Keratinocyte (primary cell): Measurements from ENCODE around the gene DPYSL4. TPM values are rescaled to one million over a fixed set of nuclear protein-coding genes. Genes with fewer than 3 reads are reported as not detected.

Experiments used
- DNase-seq: peaks from one replicate; pipeline ENCODE4 v3.0.0-alpha.2; 2011; ENCODE audit warnings: low read depth, missing footprints, low spot score
- FAIRE-seq: peaks from 2 replicates; lab custom pipeline; 2011; peaks lifted over from hg19 to GRCh38; lab: Jason Lieb, UNC
- H2AFZ ChIP-seq: 2 replicates; pipeline ENCODE4 v1.6.0; 2012; ENCODE audit warnings: low read length, control low read depth, inconsistent platforms; ENCODE audit not compliant: control insufficient read depth
- H3K27ac ChIP-seq: 2 replicates; pipeline ENCODE4 v1.5.1; 2011; ENCODE audit warnings: low read length; ENCODE audit not compliant: control insufficient read depth, insufficient read depth
- H3K27me3 ChIP-seq: 3 replicates; pipeline ENCODE4 v1.6.0; 2011; ENCODE audit warnings: low read length; ENCODE audit not compliant: control insufficient read depth, insufficient read depth; ENCODE audit errors: extremely low read depth
- H3K36me3 ChIP-seq, 2 experiments: 2 replicates in 1 of 2; 3 replicates in 1 of 2; pipeline ENCODE4 v1.5.1; 2011; ENCODE audit warnings: low read length in 2 of 2, mild to moderate bottlenecking in 1 of 2; ENCODE audit not compliant: control insufficient read depth in 2 of 2, insufficient read depth in 2 of 2; ENCODE audit errors: extremely low read depth in 1 of 2
- H3K4me1 ChIP-seq: 3 replicates; pipeline ENCODE4 v1.5.1; 2011; ENCODE audit warnings: low read length; ENCODE audit not compliant: control insufficient read depth, insufficient read depth; ENCODE audit errors: extremely low read depth
- H3K4me2 ChIP-seq: 3 replicates; pipeline ENCODE4 v1.6.0; 2011; ENCODE audit warnings: low read depth, low read length; ENCODE audit not compliant: control insufficient read depth, insufficient read depth; ENCODE audit errors: extremely low read depth
- H3K4me3 ChIP-seq, 3 experiments: fragments of 200-600 bp in 1 of 3; sonication (generic) in 1 of 3; 2 replicates in 2 of 3; 3 replicates in 1 of 3; pipeline ENCODE4 v1.5.1; 2011 to 2016; ENCODE audit warnings: low read length in 3 of 3, mild to moderate bottlenecking in 3 of 3, control low read depth in 2 of 3, inconsistent platforms in 1 of 3, low read depth in 1 of 3, mixed read lengths in 1 of 3, mixed run types in 1 of 3, moderate library complexity in 1 of 3; ENCODE audit not compliant: control insufficient read depth in 2 of 3, insufficient read depth in 2 of 3; ENCODE audit errors: extremely low read depth in 1 of 3
- H3K79me2 ChIP-seq: 2 replicates; pipeline ENCODE4 v1.6.0; 2012; ENCODE audit warnings: low read length; ENCODE audit not compliant: control insufficient read depth, insufficient read depth
- H3K9ac ChIP-seq: 3 replicates; pipeline ENCODE4 v1.6.0; 2011; ENCODE audit warnings: low read length; ENCODE audit not compliant: control insufficient read depth, insufficient read depth; ENCODE audit errors: extremely low read depth
- H3K9me1 ChIP-seq: 3 replicates; pipeline ENCODE4 v1.6.0; 2011; ENCODE audit warnings: low read length; ENCODE audit not compliant: control insufficient read depth, insufficient read depth; ENCODE audit errors: extremely low read depth
- H3K9me3 ChIP-seq: 2 replicates; pipeline ENCODE4 v1.5.1; 2012; ENCODE audit warnings: low read depth, low read length; ENCODE audit not compliant: control insufficient read depth
- H4K20me1 ChIP-seq: 3 replicates; pipeline ENCODE4 v1.6.0; 2011; ENCODE audit warnings: low read length; ENCODE audit not compliant: control insufficient read depth, insufficient read depth; ENCODE audit errors: extremely low read depth
- CTCF ChIP-seq, 3 experiments: IDR thresholded peaks in 1 of 3; conservative IDR thresholded peaks in 1 of 3; optimal IDR thresholded peaks in 1 of 3; 2 replicates in 2 of 3; 3 replicates in 1 of 3; pipeline versions ENCODE3 to v1.5.1; 2011; ENCODE audit warnings: low read length in 3 of 3, mild to moderate bottlenecking in 3 of 3, moderate library complexity in 2 of 3, control low read depth in 1 of 3, inconsistent platforms in 1 of 3; ENCODE audit not compliant: insufficient read depth in 2 of 3; ENCODE audit errors: extremely low read depth in 1 of 3
- EZH2 ChIP-seq: IDR thresholded peaks from one replicate; pipeline ENCODE4 v1.6.1; 2012; ENCODE audit warnings: inconsistent platforms, mild to moderate bottlenecking, low read length, moderate library complexity
- dilution Hi-C: fragments of 300-500 bp; cut with MboI; formaldehyde crosslinking; loops from one replicate; pipeline ENCODE4 v1.7.0; 2020; ENCODE audit warnings: low sequenced_read_pairs; ENCODE audit not compliant: extremely low pct_ligation_motif_present
- polyA plus RNA-seq, 5 experiments: library from polyadenylated mRNA; depleted of rRNA in 3 of 5; stranded (reverse) in 3 of 5; stranded (forward) in 1 of 5; unstranded in 1 of 5; fragments of >200 nt; gene quantifications; 1 replicate in 1 of 5; 2 replicates in 3 of 5; 3 replicates in 1 of 5; pipeline versions ENCODE4 v1.2.1 to v1.2.3, GENCODE V29; 2011 to 2012; ENCODE audit warnings: missing spikeins in 2 of 5, low read depth in 1 of 5, low replicate concordance in 1 of 5

DPYSL4 gene
- polyA plus RNA-seq, 1 donor (not counting 4 experiments of a cell fraction or from before 2014, with no cell fraction given), result 7.4 TPM

- FAIRE-seq, result no peak
- no peaks in the 10 kb centered on the region for H3K9me1 ChIP-seq
- H3K9ac ChIP-seq, result no peak overlapping the region
- DNase-seq, result no peak
- H2AFZ ChIP-seq, result no peak overlapping the region
- no peaks in the 10 kb centered on the region for H3K79me2 ChIP-seq
- H3K4me1 ChIP-seq, result no peaks in the 10 kb centered on the region
- no peak for TF ChIP-seq CTCF (optimal IDR thresholded peaks at IDR 0.05 in 1 of 3, IDR thresholded peaks at IDR 0.05 in 1 of 3, conservative IDR thresholded peaks at IDR 0.05 in 1 of 3; ENCODE audit: extremely low read depth in 1 of 3, insufficient read depth in 2 of 3, low read length in 3 of 3)
- TF ChIP-seq EZH2, result no peak
- no peaks in the 10 kb centered on the region for H3K27me3 ChIP-seq
- H3K4me2 ChIP-seq, result no peak overlapping the region
- H3K27ac ChIP-seq, result no peak overlapping the region
- H3K4me3 ChIP-seq, result no peak overlapping the region
- dilution Hi-C loops, result no loop called here
- no peaks in the 10 kb centered on the region for H3K36me3 ChIP-seq
- no peaks in the 10 kb centered on the region for H3K9me3 ChIP-seq
- no peaks in the 10 kb centered on the region for H4K20me1 ChIP-seq
Measured at GRCh38 chr10:132138133-132138532, 48.6 kb upstream of the DPYSL4 start.

- H3K4me3 ChIP-seq, result no peak overlapping the region
- no peak overlapping the region for H2AFZ ChIP-seq
- dilution Hi-C loops, result no loop called here
- H3K9ac ChIP-seq, result no peak overlapping the region
- no peaks in the 10 kb centered on the region for H4K20me1 ChIP-seq
- no peaks in the 10 kb centered on the region for H3K79me2 ChIP-seq
- H3K9me1 ChIP-seq, result no peaks in the 10 kb centered on the region
- TF ChIP-seq CTCF (optimal IDR thresholded peaks at IDR 0.05 in 1 of 3, IDR thresholded peaks at IDR 0.05 in 1 of 3, conservative IDR thresholded peaks at IDR 0.05 in 1 of 3; ENCODE audit: extremely low read depth in 1 of 3, insufficient read depth in 2 of 3, low read length in 3 of 3), result no peak
- no peak for TF ChIP-seq EZH2
- DNase-seq, result no peak
- no peaks in the 10 kb centered on the region for H3K36me3 ChIP-seq
- no peaks in the 10 kb centered on the region for H3K9me3 ChIP-seq
- no peaks in the 10 kb centered on the region for H3K27me3 ChIP-seq
- no peaks in the 10 kb centered on the region for H3K4me1 ChIP-seq
- no peak for FAIRE-seq
- no peak overlapping the region for H3K4me2 ChIP-seq
- H3K27ac ChIP-seq, result no peak overlapping the region
Measured at GRCh38 chr10:132138596-132138995, 48.2 kb upstream of the DPYSL4 start.
